A549 (cell line): ENCODE results near the gene PROCA1. TPM values are rescaled to one million over a fixed set of nuclear protein-coding genes. Genes with fewer than 3 reads are reported as not detected.
"Not testable (repeated sequence)": the region's sequence is repeated elsewhere in the genome, so short reads cannot be mapped to it uniquely, and the experiment has no call there.

Source experiments
- ATAC-seq, 2 experiments: fragments of 200-7000 bp in 1 of 2; fragments of >200 bp in 1 of 2; cut with Nextera tagmentation in 1 of 2; cut with Tn5 transposase in 1 of 2; 3 replicates each; pipeline versions ENCODE4 v1.8.0 to v1.9.1; 2018 to 2020; ENCODE audit warnings: mild to moderate bottlenecking in 1 of 2, moderate library complexity in 1 of 2
- CTCF ChIA-PET: fragments of 300-600 bp; sonication (Branson Sonifier 250); formaldehyde crosslinking; extraction: SDS; loops from one replicate; lab custom pipeline; 2021; ENCODE audit warnings: antibody characterized with exemption, inconsistent platforms; lab: Yijun Ruan, JAX
- POLR2A ChIA-PET: fragments of 350-600 bp; formaldehyde crosslinking; extraction: SDS; loops from one replicate; lab custom pipeline; 2021; ENCODE audit warnings: antibody characterized with exemption, inconsistent platforms; lab: Yijun Ruan, JAX
- DNase-seq, 2 experiments: peaks; one replicate each; pipeline versions ENCODE4 v3.0.0 to v3.0.0-alpha.2; 2011 to 2016; ENCODE audit warnings: low read depth in 1 of 2, low spot score in 1 of 2
- FAIRE-seq: peaks from 2 replicates; lab custom pipeline; 2011; peaks lifted over from hg19 to GRCh38; lab: Jason Lieb, UNC
- H3K27ac ChIP-seq, 2 experiments: fragments of >200 bp; sonication (Bioruptor Twin); formaldehyde crosslinking; 3 replicates each; pipeline ENCODE4 v1.5.1; 2016 to 2017
- H3K4me1 ChIP-seq: fragments of >200 bp; sonication (Bioruptor Twin); formaldehyde crosslinking; 3 replicates; pipeline ENCODE4 v1.6.1; 2016
- H3K4me2 ChIP-seq: fragments of >200 bp; sonication (Bioruptor Twin); formaldehyde crosslinking; 3 replicates; pipeline ENCODE4 v1.6.1; 2016
- H3K4me3 ChIP-seq: fragments of >200 bp; sonication (Bioruptor Twin); formaldehyde crosslinking; 3 replicates; pipeline ENCODE4 v1.5.1; 2016
- H3K9me3 ChIP-seq: fragments of >200 bp; sonication (Bioruptor Twin); formaldehyde crosslinking; 3 replicates; pipeline ENCODE4 v1.6.1; 2016
- CBX2 ChIP-seq: fragments of 200-600 bp; sonication (generic); IDR thresholded peaks from 2 replicates; pipeline ENCODE4 v1.6.1; 2016; ENCODE audit warnings: low read depth, mild to moderate bottlenecking, borderline replicate concordance
- CBX8 ChIP-seq: fragments of 200-600 bp; sonication (generic); IDR thresholded peaks from 2 replicates; pipeline ENCODE4 v1.6.1; 2016
- EHF ChIP-seq: fragments of 250-450 bp; sonication (Bioruptor Pico); IDR thresholded peaks from 2 replicates; pipeline ENCODE4 v1.5.0; 2020; ENCODE audit warnings: mild to moderate bottlenecking
- ELK1 ChIP-seq: fragments of 150-350 bp; IDR thresholded peaks from 2 replicates; pipeline ENCODE4 v1.6.1; 2014; ENCODE audit warnings: low read depth, mild to moderate bottlenecking, low read length
- FOSB ChIP-seq: fragments of 250-450 bp; sonication (Bioruptor Pico); IDR thresholded peaks from 2 replicates; pipeline ENCODE4 v1.5.0; 2020; ENCODE audit warnings: mild to moderate bottlenecking, moderate library complexity
- GATA3 ChIP-seq: IDR thresholded peaks from 2 replicates; pipeline ENCODE4 v1.6.1; 2012; ENCODE audit warnings: borderline replicate concordance
- JUNB ChIP-seq: fragments of >200 bp; sonication (Bioruptor Twin); formaldehyde crosslinking; IDR thresholded peaks from 2 replicates; pipeline ENCODE4 v1.6.1; 2016
- NFE2L2 ChIP-seq: fragments of 150-350 bp; conservative IDR thresholded peaks from 2 replicates; pipeline ENCODE4 v1.6.1; 2014; ENCODE audit warnings: low read length
- NPAS2 ChIP-seq: fragments of 250-450 bp; sonication (Bioruptor Pico); IDR thresholded peaks from 2 replicates; pipeline ENCODE4 v1.8.0; 2022; ENCODE audit warnings: mild to moderate bottlenecking, moderate library complexity, borderline replicate concordance
- NR3C1 ChIP-seq: fragments of >200 bp; sonication (Bioruptor Twin); formaldehyde crosslinking; IDR thresholded peaks from 3 replicates; pipeline ENCODE4 v1.6.1; 2017
- PBX3 ChIP-seq: IDR thresholded peaks from 2 replicates; pipeline ENCODE4 v1.6.1; 2012
- RARB ChIP-seq: fragments of 250-450 bp; sonication (Bioruptor Pico); IDR thresholded peaks from 2 replicates; pipeline ENCODE4 v1.8.0; 2021; ENCODE audit warnings: mild to moderate bottlenecking, moderate library complexity
- RCOR1 ChIP-seq: fragments of 150-350 bp; IDR thresholded peaks from 2 replicates; pipeline ENCODE4 v1.6.1; 2014; ENCODE audit warnings: antibody characterized with exemption, low read length, low read depth
- RFX5 ChIP-seq: fragments of 450-650 bp; IDR thresholded peaks from 2 replicates; pipeline ENCODE4 v1.7.1; 2014; ENCODE audit warnings: antibody characterized with exemption, mild to moderate bottlenecking, moderate library complexity
- SREBF2 ChIP-seq: fragments of 450-650 bp; IDR thresholded peaks from 2 replicates; pipeline ENCODE4 v1.6.1; 2014; ENCODE audit warnings: mild to moderate bottlenecking, moderate library complexity
- WGBS: methylation state at CpG from one replicate; pipeline ENCODE4 v1.1.6; 2017; ENCODE audit errors: missing lambda C conversion rate; 5-methylcytosine and 5-hydroxymethylcytosine counted together
- polyA plus RNA-seq, 4 experiments: library from polyadenylated mRNA; depleted of rRNA in 3 of 4; stranded (reverse); fragments of >200 nt; fragmentation: RNase III in 1 of 4; extraction: RNeasy Plus Mini Kit Qiagen cat#74134 plus additional on column Dnase treatment in 1 of 4; gene quantifications; 2 replicates in 3 of 4; 3 replicates in 1 of 4; pipeline ENCODE4 v1.2.3, GENCODE V29; 2011 to 2017

PROCA1 gene
- polyA plus RNA-seq, 2 of the 4 experiments (the other 2 are of a cell fraction): 4.0 to 4.9 TPM

GRCh38 chr17:28737316-28737715, 25.6 kb upstream of the PROCA1 start:
- Histone ChIP-seq H3K4me3 (no peak overlapping the region), H3K4me1 (peaks cover 15% of the 10 kb centered on the region), H3K9me3 (peaks cover 9% of the 10 kb centered on the region)
- no peak for DNase-seq
- no peak for ATAC-seq
- TF ChIP-seq PBX3 (no peak), CBX8 (no peak), RCOR1 (no peak), NFE2L2 (no peak), FOSB (CRISPR knock-in tag) (no peak), RFX5 (no peak), JUNB (no peak), NPAS2 (CRISPR knock-in tag) (no peak), SREBF2 (no peak)
- TF ChIP-seq, all 56 proteins: peak for 0
- POLR2A ChIA-PET: interaction anchor here (0.7 kb wide), 1 partner anchor 8 kb away, joined by 3 read pairs; the partner anchor contains the start of gene NEK8
- CTCF ChIA-PET: interaction anchor here (22.6 kb wide), 1 partner anchor 10 kb away, joined by 977 read pairs; the partner anchor contains the start of genes NEK8, RPL23A and TLCD1
- no peak overlapping the region for H3K27ac ChIP-seq
- 92% methylated on average over 12 of the region's 12 CpGs for WGBS
- FAIRE-seq: no peak
- H3K4me2 ChIP-seq: no peak overlapping the region

GRCh38 chr17:28735913-28736769, 24.5 kb upstream of the PROCA1 start:
- H3K4me1 ChIP-seq, ATAC-seq, H3K4me2 ChIP-seq, H3K27ac ChIP-seq, H3K9me3 ChIP-seq, FAIRE-seq, H3K4me3 ChIP-seq, DNase-seq: not testable (repeated sequence)
- POLR2A ChIA-PET: interaction anchor here (0.9 to 1.5 kb wide), 2 partner anchors 7 to 10 kb away, joined by 5 to 10 read pairs; partner anchors contain the start of genes TLCD1 and TRAF4
- WGBS: 88% methylated on average over 7 of the region's 8 CpGs
- CTCF ChIA-PET: interaction anchor here (1.2 to 22.6 kb wide), 5 partner anchors 9 to 167 kb away, joined by 3 to 977 read pairs (median 24); partner anchors contain the start of genes NEK8, RPL23A, TLCD1 and TRAF4

GRCh38 chr17:28735242-28735722, 23.6 kb upstream of the PROCA1 start:
- Histone ChIP-seq H3K4me3 (no peak overlapping the region), H3K4me2 (peak overlapping the region; percentile 23; the same call in 1 of the 3 replicates), H3K27ac (peak overlapping the region; percentile 2 to 73; a peak in 3 of 6 replicates), H3K9me3 (peaks cover 2% of the 10 kb centered on the region), H3K4me1 (peaks cover 9% of the 10 kb centered on the region)
- WGBS: 38% methylated on average over 5 of the region's 5 CpGs
- DNase-seq (peak in 1 of 2 experiments; percentile 56), FAIRE-seq (no peak), ATAC-seq (peak; percentile 73 to 76)
- TF ChIP-seq ELK1 (no peak), RARB (no peak), CBX2 (no peak), NR3C1 (no peak), GATA3 (0 out of 2 replicates have a peak, but pooled peaks have one; percentile 13), NFE2L2 (no peak), EHF (CRISPR knock-in tag) (no peak)
- ChIA-PET POLR2A (interaction anchor here (0.9 to 1.5 kb wide), 2 partner anchors 8 to 9 kb away, joined by 5 to 10 read pairs; partner anchors contain the start of genes TLCD1 and TRAF4), CTCF (interaction anchor here (1.2 to 17.5 kb wide), 4 partner anchors 9 to 168 kb away, joined by 3 to 977 read pairs (median 20); partner anchors contain the start of genes TLCD1 and TRAF4)
